ENCODE measurements around the gene OR5M10.
"Not testable (repeated sequence)": the region's sequence is repeated elsewhere in the genome, so short reads cannot be mapped to it uniquely, and the experiment has no call there.

The OR5M10 gene

GRCh38 chr11:56577621-56578020 lies at the start of gene OR5M10:
Gene OR5M10, minus strand, starts transcription at chr11:56577721. Its CDS starts 0 bp downstream, at chr11:56577721.
- DNase-seq, result no peak

- no peak for DNase-seq
These were observed 48.4 kb upstream of the OR5M10 start for GRCh38 chr11:56625946-56626345.

GRCh38 chr11:56624661-56625110 lies 47.2 kb upstream of the OR5M10 start:
- DNase-seq, result no peak

GRCh38 chr11:56611174-56611573 lies 33.7 kb upstream of the OR5M10 start:
- DNase-seq, result no peak

GRCh38 chr11:56592088-56592717 lies 14.7 kb upstream of the OR5M10 start:
- DNase-seq, result not testable (repeated sequence)

GRCh38 chr11:56558574-56558973 lies 18.9 kb downstream of the OR5M10 start:
- no peak for DNase-seq

GRCh38 chr11:56554691-56555090 lies 22.8 kb downstream of the OR5M10 start:
- DNase-seq, result not testable (repeated sequence)

- DNase-seq, result no peak
These were observed 32.0 kb downstream of the OR5M10 start for GRCh38 chr11:56545531-56545930.

- no peak for DNase-seq
These were observed 33.8 kb downstream of the OR5M10 start for GRCh38 chr11:56543739-56544138.

- no peak for DNase-seq
These were observed 34.4 kb downstream of the OR5M10 start, which contains the start of gene OR5M11 for GRCh38 chr11:56543157-56543556. Gene OR5M11, minus strand, starts transcription at chr11:56543257. Its CDS starts 0 bp downstream, at chr11:56543257.

- DNase-seq, result no peak
These were observed 44.3 kb downstream of the OR5M10 start for GRCh38 chr11:56533054-56533740.

- no peak for DNase-seq
These were observed 45.7 kb downstream of the OR5M10 start for GRCh38 chr11:56531856-56532255.
